Measurements from ENCODE around the gene PITRM1.
"Not testable (repeated sequence)": the region's sequence is repeated elsewhere in the genome, so short reads cannot be mapped to it uniquely, and the experiment has no call there.

Gene PITRM1

DNA sequence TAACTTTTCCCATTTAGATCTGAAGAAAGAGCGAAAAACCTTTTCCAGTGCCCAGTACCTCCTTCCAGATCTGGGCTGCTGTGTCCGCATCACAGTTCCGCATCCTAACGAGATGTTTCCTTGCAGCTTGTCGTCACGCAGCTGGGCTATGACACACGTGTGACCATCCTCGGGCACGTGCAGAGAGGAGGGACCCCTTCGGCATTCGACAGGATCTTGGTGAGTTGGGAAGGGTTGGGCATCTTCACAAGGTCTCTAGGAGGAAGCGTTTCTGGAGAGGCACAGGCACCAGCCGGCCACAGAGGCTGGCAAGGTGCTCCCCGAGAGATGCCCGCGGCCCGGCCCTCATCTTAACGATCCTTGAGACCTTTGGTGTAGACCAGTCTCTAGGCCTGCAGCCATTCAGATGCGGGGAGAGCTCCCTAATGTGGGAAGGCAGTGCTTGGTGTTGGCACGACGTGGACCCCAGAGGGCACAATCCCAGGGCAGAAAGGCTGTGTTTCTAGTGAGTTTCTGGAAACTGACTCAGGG, 63.9 kb downstream of the PITRM1 start:
- TF ChIP-seq, protein P1, sequence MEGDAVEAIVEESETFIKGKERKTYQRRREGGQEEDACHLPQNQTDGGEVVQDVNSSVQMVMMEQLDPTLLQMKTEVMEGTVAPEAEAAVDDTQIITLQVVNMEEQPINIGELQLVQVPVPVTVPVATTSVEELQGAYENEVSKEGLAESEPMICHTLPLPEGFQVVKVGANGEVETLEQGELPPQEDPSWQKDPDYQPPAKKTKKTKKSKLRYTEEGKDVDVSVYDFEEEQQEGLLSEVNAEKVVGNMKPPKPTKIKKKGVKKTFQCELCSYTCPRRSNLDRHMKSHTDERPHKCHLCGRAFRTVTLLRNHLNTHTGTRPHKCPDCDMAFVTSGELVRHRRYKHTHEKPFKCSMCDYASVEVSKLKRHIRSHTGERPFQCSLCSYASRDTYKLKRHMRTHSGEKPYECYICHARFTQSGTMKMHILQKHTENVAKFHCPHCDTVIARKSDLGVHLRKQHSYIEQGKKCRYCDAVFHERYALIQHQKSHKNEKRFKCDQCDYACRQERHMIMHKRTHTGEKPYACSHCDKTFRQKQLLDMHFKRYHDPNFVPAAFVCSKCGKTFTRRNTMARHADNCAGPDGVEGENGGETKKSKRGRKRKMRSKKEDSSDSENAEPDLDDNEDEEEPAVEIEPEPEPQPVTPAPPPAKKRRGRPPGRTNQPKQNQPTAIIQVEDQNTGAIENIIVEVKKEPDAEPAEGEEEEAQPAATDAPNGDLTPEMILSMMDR (IDR thresholded peaks at IDR 0.05; ENCODE audit: low read depth, low read length, missing control alignments), result no peak
- H3K4me3 ChIP-seq (replicated peaks; ENCODE audit: low read depth, low read length), result no peak overlapping the region
- no peak for DNase-seq (ENCODE audit: extremely low read depth, low read depth)

DNA sequence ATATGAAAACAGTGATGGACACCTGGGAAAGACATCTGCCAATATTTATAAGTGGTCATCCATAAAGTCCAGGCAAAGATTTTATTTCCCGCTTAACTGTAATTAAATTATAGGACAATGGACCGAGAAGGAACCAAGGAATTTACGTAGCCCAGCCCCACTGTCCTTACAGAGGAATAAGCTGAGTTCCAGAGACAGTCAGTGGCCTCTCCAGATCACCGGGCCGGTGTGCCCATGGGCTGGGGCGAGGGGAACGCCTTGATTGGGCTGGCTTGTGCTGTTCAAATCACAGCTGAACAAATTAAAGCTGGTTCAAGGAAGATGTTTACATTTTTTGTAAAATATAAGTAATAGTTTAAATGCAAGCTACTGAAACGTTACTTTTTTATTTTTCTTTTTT, 64.5 kb downstream of the PITRM1 start:
- H3K4me3 ChIP-seq (replicated peaks; ENCODE audit: low read depth, low read length), result no peak overlapping the region
- DNase-seq (ENCODE audit: extremely low read depth, low read depth), result no peak
- TF ChIP-seq, protein P1 (IDR thresholded peaks at IDR 0.05; ENCODE audit: low read depth, low read length, missing control alignments), result no peak

DNA sequence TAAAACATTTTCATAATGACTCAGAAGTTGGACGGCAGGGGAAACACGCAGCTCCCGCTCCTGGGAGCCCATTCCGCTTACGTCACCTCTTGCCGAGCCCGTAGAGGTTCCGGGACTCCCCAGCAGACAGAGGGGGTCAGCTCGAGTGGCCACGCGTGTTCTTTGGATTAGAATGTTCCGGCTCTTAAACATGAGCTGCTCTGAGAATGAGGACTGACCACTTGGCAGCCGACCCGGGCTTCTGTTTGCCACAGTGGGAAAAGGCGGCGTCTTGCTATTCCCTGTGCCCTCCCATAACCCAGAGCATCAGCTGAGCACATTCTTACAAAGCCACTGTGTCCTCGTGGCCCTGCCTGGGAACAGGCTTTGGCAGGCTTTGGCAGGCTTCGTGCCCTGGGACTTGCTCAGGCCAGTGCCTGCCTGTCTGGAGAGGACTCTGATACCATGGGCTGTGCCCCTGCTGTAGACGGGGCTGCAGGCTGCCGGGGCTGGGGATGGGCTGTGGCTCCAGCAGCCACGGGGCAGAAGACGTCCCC, 65.1 kb downstream of the PITRM1 start:
- DNase-seq (ENCODE audit: extremely low read depth, low read depth), result no peak
- TF ChIP-seq, protein P1 (IDR thresholded peaks at IDR 0.05; ENCODE audit: low read depth, low read length, missing control alignments), result no peak
- no peak overlapping the region for H3K4me3 ChIP-seq (replicated peaks; ENCODE audit: low read depth, low read length)

DNA sequence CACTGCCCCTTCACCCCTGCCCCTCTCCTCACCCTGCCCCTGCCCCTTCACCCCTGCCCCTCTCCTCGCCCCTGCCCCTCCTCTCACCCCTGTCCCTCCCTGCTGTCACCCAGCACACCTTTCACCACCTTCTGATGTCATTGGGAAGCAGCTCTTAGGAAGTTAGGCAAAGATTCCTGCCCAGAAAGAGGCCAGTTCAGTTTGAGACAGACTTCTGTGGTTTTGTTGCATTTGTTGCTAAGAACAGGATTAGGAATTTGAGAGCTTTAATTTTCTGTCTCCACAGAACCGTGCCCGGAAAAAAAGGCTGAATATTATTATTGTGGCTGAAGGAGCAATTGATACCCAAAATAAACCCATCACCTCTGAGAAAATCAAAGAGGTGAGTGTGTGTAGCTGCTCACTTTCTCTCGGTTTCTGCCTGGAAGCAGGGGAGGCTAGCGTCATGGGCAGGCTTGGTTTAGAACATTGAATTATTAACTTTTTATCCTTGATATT, 65.6 kb downstream of the PITRM1 start:
- TF ChIP-seq, protein P1 (IDR thresholded peaks at IDR 0.05; ENCODE audit: low read depth, low read length, missing control alignments), result no peak
- DNase-seq (ENCODE audit: extremely low read depth, low read depth), result no peak
- no peak overlapping the region for H3K4me3 ChIP-seq (replicated peaks; ENCODE audit: low read depth, low read length)

DNA sequence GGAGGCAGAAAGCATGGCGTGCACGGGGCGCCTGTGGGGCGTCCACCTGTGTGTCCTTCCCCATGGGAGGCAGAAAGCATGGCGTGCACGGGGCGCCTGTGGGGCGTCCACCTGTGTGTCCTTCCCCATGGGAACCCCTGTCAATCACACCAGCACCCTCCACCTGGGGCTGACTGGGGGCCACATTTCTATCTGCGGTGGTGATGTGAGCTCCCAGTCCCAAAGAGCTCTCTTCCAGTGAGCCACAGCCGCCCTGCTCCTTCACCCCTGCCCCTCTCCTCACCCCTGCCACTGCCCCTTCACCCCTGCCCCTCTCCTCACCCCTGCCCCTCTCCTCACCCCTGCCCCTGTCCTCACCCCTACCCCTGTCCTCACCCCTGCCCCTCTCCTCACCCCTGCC, 66.3 kb downstream of the PITRM1 start:
- not testable (repeated sequence) for H3K4me3 ChIP-seq (replicated peaks; ENCODE audit: low read depth, low read length); DNase-seq (ENCODE audit: extremely low read depth, low read depth)

DNA sequence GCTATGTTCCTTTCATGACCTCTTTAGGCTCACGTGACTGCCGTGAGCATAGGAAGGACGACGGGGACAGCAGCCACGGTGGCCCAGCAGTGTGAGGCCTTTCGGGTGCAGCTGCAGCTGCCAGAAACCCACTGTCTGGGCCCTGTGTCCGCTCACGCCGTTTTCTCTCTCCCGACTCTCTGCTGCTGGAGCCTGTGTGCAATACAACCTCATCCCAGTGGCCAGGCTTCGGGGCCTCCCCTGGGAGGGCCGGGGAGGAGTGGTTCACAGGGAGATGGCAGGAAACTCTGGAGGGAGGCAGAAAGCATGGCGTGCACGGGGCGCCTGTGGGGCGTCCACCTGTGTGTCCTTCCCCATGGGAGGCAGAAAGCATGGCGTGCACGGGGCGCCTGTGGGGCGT, 66.7 kb downstream of the PITRM1 start:
- TF ChIP-seq, protein P1 (IDR thresholded peaks at IDR 0.05; ENCODE audit: low read depth, low read length, missing control alignments), result no peak
- DNase-seq (ENCODE audit: extremely low read depth, low read depth), result no peak
- no peak overlapping the region for H3K4me3 ChIP-seq (replicated peaks; ENCODE audit: low read depth, low read length)

DNA sequence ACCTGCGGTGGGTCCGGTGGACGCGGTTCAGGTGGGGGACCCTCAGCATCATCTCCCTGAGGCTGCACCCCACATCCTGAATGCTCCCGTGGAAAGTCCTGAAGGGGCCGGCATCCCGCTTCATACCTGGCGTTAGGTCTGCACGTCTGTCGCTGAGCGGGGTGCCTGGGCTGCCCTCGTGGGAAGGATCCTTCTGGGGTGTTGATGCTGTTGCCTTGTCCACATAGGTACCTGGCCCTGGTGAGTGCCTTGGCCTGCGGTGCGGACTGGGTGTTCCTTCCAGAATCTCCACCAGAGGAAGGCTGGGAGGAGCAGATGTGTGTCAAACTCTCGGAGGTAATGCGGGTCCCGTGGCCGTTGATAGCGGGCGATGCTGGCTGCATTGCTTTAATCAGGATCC, 67.4 kb downstream of the PITRM1 start:
- TF ChIP-seq, protein P1 (IDR thresholded peaks at IDR 0.05; ENCODE audit: low read depth, low read length, missing control alignments), result no peak
- H3K4me3 ChIP-seq (replicated peaks; ENCODE audit: low read depth, low read length), result no peak overlapping the region
- no peak for DNase-seq (ENCODE audit: extremely low read depth, low read depth)

Data from HFF-Myc (cell line).